HG02970 (cell line): ENCODE data around the gene RPA1.

Experiments
- ATAC-seq: cut with Tn5 transposase; IDR thresholded peaks from one replicate; pipeline ENCODE4 v1.9.1; 2021; ENCODE audit warnings: mild to moderate bottlenecking, moderate library complexity, moderate number of reproducible peaks; ENCODE audit not compliant: unreplicated experiment, low FRiP score

RPA1 gene

GRCh38 chr17:1906662-1907101, 76.9 kb downstream of the RPA1 start:
- no peak for ATAC-seq

GRCh38 chr17:1907216-1907631, 77.4 kb downstream of the RPA1 start:
- ATAC-seq: no peak

GRCh38 chr17:1907909-1908698, 78.3 kb downstream of the RPA1 start:
- ATAC-seq: no peak

GRCh38 chr17:1908699-1909309, 79.0 kb downstream of the RPA1 start:
- no peak for ATAC-seq

- no peak for ATAC-seq
These were observed 80.2 kb downstream of the RPA1 start for GRCh38 chr17:1909985-1910384.

GRCh38 chr17:1912146-1912545, 82.3 kb downstream of the RPA1 start:
- no peak for ATAC-seq

GRCh38 chr17:1913702-1914101, 83.9 kb downstream of the RPA1 start:
- no peak for ATAC-seq

- no peak for ATAC-seq
These were observed 84.9 kb downstream of the RPA1 start for GRCh38 chr17:1914661-1915083.

- ATAC-seq: no peak
These were observed 86.1 kb downstream of the RPA1 start for GRCh38 chr17:1915889-1916288.

- no peak for ATAC-seq
These were observed 86.5 kb downstream of the RPA1 start for GRCh38 chr17:1916316-1916715.

GRCh38 chr17:1916963-1917715, 87.3 kb downstream of the RPA1 start:
- ATAC-seq: no peak

- ATAC-seq: no peak
These were observed 88.7 kb downstream of the RPA1 start for GRCh38 chr17:1918346-1919162.

- no peak for ATAC-seq
These were observed 89.4 kb downstream of the RPA1 start for GRCh38 chr17:1919201-1919600.

GRCh38 chr17:1920948-1921351, 91.1 kb downstream of the RPA1 start:
- ATAC-seq: no peak

GRCh38 chr17:1928976-1929375, 99.2 kb downstream of the RPA1 start:
- ATAC-seq: no peak

GRCh38 chr17:1930337-1930645, 100.5 kb downstream of the RPA1 start:
- no peak for ATAC-seq

GRCh38 chr17:1931844-1932579, 102.2 kb downstream of the RPA1 start:
- ATAC-seq: no peak

GRCh38 chr17:1933875-1934715, 104.3 kb downstream of the RPA1 start:
- ATAC-seq: no peak

GRCh38 chr17:1934901-1935300, 105.1 kb downstream of the RPA1 start:
- no peak for ATAC-seq
